AG09309 (cell line): ENCODE data around the gene PALB2.
A peak's percentile ranks its signal among the peaks of the same experiment; 100 is the strongest.
"Not testable (repeated sequence)": the region's sequence is repeated elsewhere in the genome, so short reads cannot be mapped to it uniquely, and the experiment has no call there.

Source experiments
- DNase-seq: peaks from one replicate; pipeline ENCODE4 v3.0.0-alpha.2; 2010; ENCODE audit warnings: low read depth
- H3K4me3 ChIP-seq: 2 replicates; pipeline ENCODE4 v1.5.1; 2011; ENCODE audit warnings: mild to moderate bottlenecking, low read depth, low read length, moderate library complexity; ENCODE audit not compliant: control insufficient read depth
- CTCF ChIP-seq: IDR thresholded peaks from 2 replicates; pipeline ENCODE4 v1.5.1; 2011; ENCODE audit warnings: mild to moderate bottlenecking, low read depth, low read length, inconsistent platforms; ENCODE audit not compliant: insufficient read depth, control insufficient read depth; ENCODE audit errors: missing control alignments

PALB2 gene

GRCh38 chr16:23595951-23596720 lies 45.0 kb downstream of the PALB2 start, which contains the start of gene NDUFAB1:
NDUFAB1 (minus strand) TSS chr16:23596316; CDS start chr16:23596290, 26 bp downstream.
- H3K4me3 ChIP-seq = peak within 1 kb of the TSS; percentile 74
- peak; percentile 34 for DNase-seq
- peak; percentile 59 for TF ChIP-seq CTCF

GRCh38 chr16:23595246-23595950 lies 45.7 kb downstream of the PALB2 start:
- peak overlapping the region; percentile 74 for H3K4me3 ChIP-seq
- no peak for DNase-seq
- no peak for TF ChIP-seq CTCF

DNA sequence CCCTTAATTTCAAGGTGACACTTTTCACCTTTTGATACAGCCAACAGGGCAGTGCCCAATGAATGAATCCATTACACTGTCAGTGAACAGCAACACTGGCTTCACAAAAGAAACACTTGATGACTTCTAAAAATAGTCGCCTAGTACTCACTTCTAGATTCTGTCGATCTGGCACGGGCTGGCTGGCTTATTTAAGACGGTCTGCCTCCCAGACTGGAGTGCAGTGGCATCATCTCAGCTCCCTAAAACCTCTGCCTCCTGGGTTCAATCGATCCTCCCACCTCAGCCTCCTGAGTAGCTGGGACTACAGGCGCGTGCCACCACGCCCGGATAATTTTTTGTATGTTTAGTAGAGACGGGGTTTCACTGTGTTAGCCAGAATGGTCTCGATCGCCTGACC lies 46.9 kb downstream of the PALB2 start:
- H3K4me3 ChIP-seq = no peak overlapping the region
- no peak for DNase-seq
- no peak for TF ChIP-seq CTCF

GRCh38 chr16:23590181-23590580 lies 50.9 kb downstream of the PALB2 start:
- TF ChIP-seq CTCF = no peak
- no peak overlapping the region for H3K4me3 ChIP-seq
- DNase-seq = no peak

- TF ChIP-seq CTCF = no peak
- no peak overlapping the region for H3K4me3 ChIP-seq
- peak; percentile 29 for DNase-seq
Observed at GRCh38 chr16:23587726-23588125, 53.4 kb downstream of the PALB2 start.

DNA sequence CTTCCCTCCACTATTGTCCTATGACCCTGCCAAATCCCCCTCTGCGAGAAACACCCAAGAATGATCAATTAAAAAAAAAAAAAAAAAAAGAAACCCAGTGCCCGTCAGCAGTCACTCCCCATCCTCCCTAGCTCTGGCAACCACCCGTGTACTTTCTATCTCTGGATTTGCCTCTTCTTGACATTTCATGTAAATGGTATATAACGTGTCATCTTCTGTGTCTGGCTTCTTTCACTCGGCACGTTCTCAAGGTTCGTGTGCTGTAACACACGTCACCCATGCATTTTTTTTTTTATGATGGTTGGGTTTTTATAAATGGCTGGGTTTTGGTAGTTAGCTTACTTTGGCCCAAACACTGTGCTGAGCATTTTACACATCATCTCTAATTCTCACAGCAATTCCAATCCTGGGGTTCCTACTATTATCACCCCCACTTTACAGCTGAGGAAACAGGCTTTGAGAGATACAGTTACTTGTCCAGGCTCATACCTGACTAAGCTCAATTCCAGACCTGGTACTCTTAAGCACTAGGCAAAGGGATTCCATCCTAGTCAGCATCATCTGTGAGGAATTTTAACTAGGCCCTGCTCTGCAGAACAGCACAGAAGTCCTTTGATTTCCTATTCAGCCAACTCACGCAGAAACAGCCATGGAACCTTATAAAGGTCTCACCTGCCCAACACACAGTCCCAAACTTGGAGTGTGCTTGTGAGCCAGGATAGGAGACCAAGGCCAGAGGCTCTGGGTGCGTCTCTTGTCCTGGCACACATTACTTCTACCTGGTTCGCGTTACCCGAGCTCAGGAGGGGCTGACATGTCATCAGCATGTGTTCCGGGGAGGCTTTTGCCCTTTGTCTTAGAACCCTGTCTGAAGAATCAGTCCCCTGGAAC lies 56.7 kb downstream of the PALB2 start:
- no peak for TF ChIP-seq CTCF
- DNase-seq = no peak
- no peak overlapping the region for H3K4me3 ChIP-seq

DNA sequence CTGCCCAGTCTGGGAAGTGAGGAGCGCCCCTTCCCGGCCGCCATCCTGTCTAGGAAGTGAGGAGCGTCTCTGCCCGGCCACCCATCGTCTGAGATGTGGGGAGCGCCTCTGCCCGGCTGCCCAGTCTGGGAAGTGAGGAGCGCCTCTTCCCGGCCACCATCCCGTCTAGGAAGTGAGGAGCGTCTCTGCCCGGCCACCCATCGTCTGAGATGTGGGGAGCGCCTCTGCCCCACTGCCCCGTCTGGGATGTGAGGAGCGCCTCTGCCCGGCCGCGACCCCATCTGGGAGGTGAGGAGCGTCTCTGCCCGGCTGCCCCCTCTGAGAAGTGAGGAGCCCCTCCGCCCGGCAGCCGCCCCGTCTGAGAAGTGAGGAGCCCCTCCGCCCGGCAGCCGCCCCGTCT lies 57.8 kb downstream of the PALB2 start:
- not testable (repeated sequence) for H3K4me3 ChIP-seq, DNase-seq
